CD1c-positive myeloid dendritic cell (primary cell): ENCODE results near the gene BANP.
A peak's percentile ranks its signal among the peaks of the same experiment; 100 is the strongest.
"Not testable (repeated sequence)": the region's sequence is repeated elsewhere in the genome, so short reads cannot be mapped to it uniquely, and the experiment has no call there.

Experiments
- DNase-seq: peaks from one replicate; pipeline ENCODE4 v3.0.0-alpha.2; 2016; ENCODE audit errors: extremely low spot score

The BANP gene

GRCh38 chr16:88033003-88033740 lies 81.9 kb downstream of the BANP start:
- not testable (repeated sequence) for DNase-seq

GRCh38 chr16:88034770-88035169 lies 83.5 kb downstream of the BANP start:
- DNase-seq = no peak

GRCh38 chr16:88035292-88035691 lies 84.1 kb downstream of the BANP start:
- no peak for DNase-seq

- not testable (repeated sequence) for DNase-seq
Measured at GRCh38 chr16:88035884-88036639, 84.8 kb downstream of the BANP start.

- DNase-seq = not testable (repeated sequence)
Measured at GRCh38 chr16:88036640-88036996, 85.4 kb downstream of the BANP start.

- DNase-seq = not testable (repeated sequence)
Measured at GRCh38 chr16:88037359-88037758, 86.1 kb downstream of the BANP start.

- not testable (repeated sequence) for DNase-seq
Measured at GRCh38 chr16:88037876-88038525, 86.8 kb downstream of the BANP start.

- not testable (repeated sequence) for DNase-seq
Measured at GRCh38 chr16:88038526-88038908, 87.3 kb downstream of the BANP start.

GRCh38 chr16:88039591-88039990 lies 88.4 kb downstream of the BANP start:
- DNase-seq = no peak

- DNase-seq = not testable (repeated sequence)
Measured at GRCh38 chr16:88040196-88040876, 89.1 kb downstream of the BANP start.

- not testable (repeated sequence) for DNase-seq
Measured at GRCh38 chr16:88040877-88041244, 89.6 kb downstream of the BANP start.

- DNase-seq = not testable (repeated sequence)
Measured at GRCh38 chr16:88041506-88041905, 90.3 kb downstream of the BANP start.

- DNase-seq = peak; percentile 59
Measured at GRCh38 chr16:88041986-88042562, 90.8 kb downstream of the BANP start.

GRCh38 chr16:88043208-88043910 lies 92.1 kb downstream of the BANP start:
- DNase-seq = not testable (repeated sequence)

- DNase-seq = peak; percentile 91
Measured at GRCh38 chr16:88044121-88044581, 92.9 kb downstream of the BANP start.

- not testable (repeated sequence) for DNase-seq
Measured at GRCh38 chr16:88045361-88045760, 94.1 kb downstream of the BANP start.

GRCh38 chr16:88045820-88046303 lies 94.6 kb downstream of the BANP start:
- DNase-seq = peak; percentile 96

GRCh38 chr16:88047462-88047861 lies 96.2 kb downstream of the BANP start:
- no peak for DNase-seq

GRCh38 chr16:88048985-88049384 lies 97.8 kb downstream of the BANP start:
- no peak for DNase-seq
